Smooth muscle cell (in vitro differentiated cells): Measurements from ENCODE around the gene GHRH. TPM values are rescaled to one million over a fixed set of nuclear protein-coding genes. Genes with fewer than 3 reads are reported as not detected.

ENCODE experiments used
- DNase-seq: peaks from one replicate; lab custom pipeline; 2025; ENCODE audit not compliant: unreplicated experiment; lab: John Stamatoyannopoulos, UW
- H2AFZ ChIP-seq: fragments of 200-600 bp; sonication (generic); 2 replicates; pipeline ENCODE4 v1.6.0; 2016; ENCODE audit warnings: antibody characterized with exemption, low read depth, mild to moderate bottlenecking
- H3F3A ChIP-seq: fragments of 200-600 bp; sonication (generic); 2 replicates; pipeline ENCODE4 v1.6.0; 2017; ENCODE audit warnings: antibody characterized with exemption, low read depth
- H3K27ac ChIP-seq: fragments of 200-600 bp; sonication (generic); 2 replicates; pipeline ENCODE4 v1.5.1; 2016; ENCODE audit warnings: low read depth, mild to moderate bottlenecking
- H3K27me3 ChIP-seq: fragments of 200-600 bp; sonication (generic); 2 replicates; pipeline ENCODE4 v1.6.1; 2016; ENCODE audit warnings: low read depth, mild to moderate bottlenecking
- H3K36me3 ChIP-seq: fragments of 200-600 bp; sonication (generic); 2 replicates; pipeline ENCODE4 v1.5.1; 2016; ENCODE audit warnings: low read depth
- H3K4me1 ChIP-seq: fragments of 200-600 bp; sonication (generic); 2 replicates; pipeline ENCODE4 v1.5.1; 2016; ENCODE audit warnings: low read depth
- H3K4me2 ChIP-seq: fragments of 200-600 bp; sonication (generic); 2 replicates; pipeline ENCODE4 v1.6.0; 2016; ENCODE audit warnings: mild to moderate bottlenecking
- H3K4me3 ChIP-seq: fragments of 200-600 bp; sonication (generic); 2 replicates; pipeline ENCODE4 v1.5.1; 2016; ENCODE audit warnings: mild to moderate bottlenecking
- H3K79me2 ChIP-seq: fragments of 200-600 bp; sonication (generic); 2 replicates; pipeline ENCODE4 v1.6.0; 2016; ENCODE audit warnings: low read depth, mild to moderate bottlenecking
- H3K9ac ChIP-seq: fragments of 200-600 bp; sonication (generic); 2 replicates; pipeline ENCODE4 v1.6.0; 2016; ENCODE audit warnings: low read depth
- H3K9me3 ChIP-seq: fragments of 200-600 bp; sonication (generic); replicated peaks from 2 replicates; pipeline ENCODE4 v1.5.1; 2016; ENCODE audit warnings: low read depth
- H4K20me1 ChIP-seq: fragments of 200-600 bp; sonication (generic); 2 replicates; pipeline ENCODE4 v1.6.0; 2016; ENCODE audit warnings: low read depth
- CTCF ChIP-seq: fragments of 200-600 bp; sonication (generic); IDR thresholded peaks from 2 replicates; pipeline ENCODE4 v1.5.1; 2017; ENCODE audit warnings: borderline replicate concordance, mild to moderate bottlenecking, antibody characterized with exemption; ENCODE audit not compliant: insufficient read depth, poor library complexity, severe bottlenecking
- WGBS: methylation state at CpG from one replicate; pipeline ENCODE4 v1.1.7; 2016; ENCODE audit warnings: low lambda C conversion rate; 5-methylcytosine and 5-hydroxymethylcytosine counted together
- polyA plus RNA-seq: library from polyadenylated mRNA; unstranded; fragments of >200 nt; fragmentation: Nextera tagmentation; extraction: Ambion mirVana; gene quantifications from 2 replicates; pipeline ENCODE4 v1.2.1, GENCODE V29; 2016
- total RNA-seq: library from RNA; depleted of rRNA; stranded (reverse); fragments of >200 nt; gene quantifications from 2 replicates; pipeline ENCODE4 v1.2.3, GENCODE V29; 2014

GHRH gene
- total and polyA plus RNA-seq, 2 experiments from 2014 or later = not detected

- Histone ChIP-seq H3K36me3 (no peaks in the 10 kb centered on the region), H3K27me3 (peaks cover 6% of the 10 kb centered on the region), H3K4me1 (peaks cover 23% of the 10 kb centered on the region), H3F3A (no peaks in the 10 kb centered on the region), H3K79me2 (no peaks in the 10 kb centered on the region), H3K4me2 (no peak overlapping the region), H3K27ac (no peak overlapping the region), H3K9ac (no peak overlapping the region), H3K9me3 (peaks cover 4% of the 10 kb centered on the region), H3K4me3 (no peak overlapping the region), H2AFZ (no peak overlapping the region), H4K20me1 (no peaks in the 10 kb centered on the region)
- TF ChIP-seq CTCF = no peak
- WGBS = 82% methylated on average over 2 of the region's 2 CpGs
- DNase-seq = no peak
These were observed 4.1 kb downstream of the GHRH start for GRCh38 chr20:37257530-37257929.

GRCh38 chr20:37256286-37256685, 5.3 kb downstream of the GHRH start:
- Histone ChIP-seq H3K27me3 (peaks cover 6% of the 10 kb centered on the region), H3K4me3 (no peak overlapping the region), H3K9ac (no peak overlapping the region), H3F3A (no peaks in the 10 kb centered on the region), H3K27ac (no peak overlapping the region), H3K9me3 (peaks cover 4% of the 10 kb centered on the region), H3K79me2 (no peaks in the 10 kb centered on the region), H4K20me1 (no peaks in the 10 kb centered on the region), H2AFZ (no peak overlapping the region), H3K4me2 (no peak overlapping the region), H3K36me3 (no peaks in the 10 kb centered on the region), H3K4me1 (peaks cover 35% of the 10 kb centered on the region)
- TF ChIP-seq CTCF = no peak
- DNase-seq = no peak
- whole genome bisulfite sequencing = 91% methylated on average over 11 of the region's 11 CpGs

GRCh38 chr20:37254114-37254878, 7.3 kb downstream of the GHRH start:
- no peaks in the 10 kb centered on the region for H4K20me1 ChIP-seq

More at GRCh38 chr20:37254114-37254878, 7.3 kb downstream of the GHRH start:
- Histone ChIP-seq H3K79me2 (no peaks in the 10 kb centered on the region), H3K4me3 (no peak overlapping the region), H3K27ac (no peak overlapping the region), H3K9me3 (peaks cover 4% of the 10 kb centered on the region), H3K9ac (no peak overlapping the region), H3K4me1 (peaks cover 22% of the 10 kb centered on the region), H2AFZ (no peak overlapping the region), H3K27me3 (no peaks in the 10 kb centered on the region), H3K4me2 (no peak overlapping the region), H3K36me3 (no peaks in the 10 kb centered on the region), H3F3A (no peaks in the 10 kb centered on the region)
- DNase-seq = no peak
- TF ChIP-seq CTCF = no peak
- 93% methylated on average over 7 of the region's 7 CpGs for WGBS
